Measurements from ENCODE around the gene DRC3.
"Not testable (repeated sequence)": the region's sequence is repeated elsewhere in the genome, so short reads cannot be mapped to it uniquely, and the experiment has no call there.

The DRC3 gene

DNA sequence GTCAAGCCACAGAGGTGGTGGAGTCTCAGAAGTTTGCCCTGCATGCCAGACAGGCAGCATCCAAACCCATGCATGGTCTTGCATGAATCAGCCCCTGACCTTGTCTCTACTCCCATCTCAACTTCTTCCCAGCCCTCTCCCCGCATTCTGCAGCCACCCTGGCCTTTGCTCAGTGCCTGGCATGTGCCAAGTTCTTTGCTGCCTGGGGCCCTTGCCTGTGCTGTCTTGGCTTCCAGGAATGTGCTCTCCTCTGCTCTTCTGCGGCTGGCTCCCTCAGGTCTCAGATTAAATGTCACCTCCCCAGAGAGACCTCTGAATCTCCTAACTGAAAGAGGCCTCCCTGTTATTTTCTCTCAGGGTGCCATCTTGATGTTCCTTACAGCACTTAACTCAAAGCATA lies 17.6 kb downstream of the DRC3 start:
- Histone ChIP-seq H3K27me3 (no peaks in the 10 kb centered on the region), H3K4me1 (ENCODE audit: control insufficient read depth in 1 of 2, insufficient read depth in 1 of 2, low read depth in 1 of 2, low read length in 1 of 2) (no peaks in the 10 kb centered on the region), H3K27ac (no peak overlapping the region), H3K4me3 (ENCODE audit: low read depth in 1 of 2, low read length in 1 of 2) (no peak overlapping the region), H3K36me3 (no peaks in the 10 kb centered on the region), H3K9me3 (no peaks in the 10 kb centered on the region)
- TF ChIP-seq CTCF (IDR thresholded peaks at IDR 0.05) = no peak

DNA sequence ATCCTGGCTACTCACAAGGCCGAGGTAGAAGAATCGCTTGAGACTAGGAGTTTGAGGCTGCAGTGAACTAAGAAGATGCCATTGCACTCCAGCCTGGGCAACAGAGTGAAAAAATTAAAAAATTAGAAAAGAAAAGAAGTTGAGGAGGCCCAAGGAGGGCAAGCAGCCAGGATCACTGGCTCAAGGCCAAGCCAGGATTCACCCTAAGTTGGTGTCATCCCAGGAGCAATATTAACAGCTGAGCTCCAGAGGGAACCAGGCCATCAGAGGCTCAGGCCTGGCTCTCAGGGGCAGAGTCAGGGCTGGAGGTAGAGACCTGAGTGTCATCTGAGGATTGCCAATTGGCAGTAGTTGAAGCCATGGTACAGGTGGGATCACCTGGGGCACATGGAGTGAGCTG lies 20.7 kb downstream of the DRC3 start:
- Histone ChIP-seq H3K27ac (no peak overlapping the region), H3K27me3 (no peaks in the 10 kb centered on the region), H3K36me3 (no peaks in the 10 kb centered on the region), H3K4me3 (ENCODE audit: low read depth in 1 of 2, low read length in 1 of 2) (no peak overlapping the region), H3K9me3 (no peaks in the 10 kb centered on the region), H3K4me1 (ENCODE audit: control insufficient read depth in 1 of 2, insufficient read depth in 1 of 2, low read depth in 1 of 2, low read length in 1 of 2) (no peaks in the 10 kb centered on the region)
- TF ChIP-seq CTCF (IDR thresholded peaks at IDR 0.05) = no peak

GRCh38 chr17:17993852-17994251 lies 21.2 kb downstream of the DRC3 start:
- no peaks in the 10 kb centered on the region for H3K27me3 ChIP-seq
- no peaks in the 10 kb centered on the region for H3K4me1 ChIP-seq (ENCODE audit: control insufficient read depth in 1 of 2, insufficient read depth in 1 of 2, low read depth in 1 of 2, low read length in 1 of 2)
- H3K36me3 ChIP-seq = no peaks in the 10 kb centered on the region
- no peak overlapping the region for H3K4me3 ChIP-seq (ENCODE audit: low read depth in 1 of 2, low read length in 1 of 2)
- H3K27ac ChIP-seq = no peak overlapping the region
- TF ChIP-seq CTCF (IDR thresholded peaks at IDR 0.05) = no peak
- no peaks in the 10 kb centered on the region for H3K9me3 ChIP-seq

DNA sequence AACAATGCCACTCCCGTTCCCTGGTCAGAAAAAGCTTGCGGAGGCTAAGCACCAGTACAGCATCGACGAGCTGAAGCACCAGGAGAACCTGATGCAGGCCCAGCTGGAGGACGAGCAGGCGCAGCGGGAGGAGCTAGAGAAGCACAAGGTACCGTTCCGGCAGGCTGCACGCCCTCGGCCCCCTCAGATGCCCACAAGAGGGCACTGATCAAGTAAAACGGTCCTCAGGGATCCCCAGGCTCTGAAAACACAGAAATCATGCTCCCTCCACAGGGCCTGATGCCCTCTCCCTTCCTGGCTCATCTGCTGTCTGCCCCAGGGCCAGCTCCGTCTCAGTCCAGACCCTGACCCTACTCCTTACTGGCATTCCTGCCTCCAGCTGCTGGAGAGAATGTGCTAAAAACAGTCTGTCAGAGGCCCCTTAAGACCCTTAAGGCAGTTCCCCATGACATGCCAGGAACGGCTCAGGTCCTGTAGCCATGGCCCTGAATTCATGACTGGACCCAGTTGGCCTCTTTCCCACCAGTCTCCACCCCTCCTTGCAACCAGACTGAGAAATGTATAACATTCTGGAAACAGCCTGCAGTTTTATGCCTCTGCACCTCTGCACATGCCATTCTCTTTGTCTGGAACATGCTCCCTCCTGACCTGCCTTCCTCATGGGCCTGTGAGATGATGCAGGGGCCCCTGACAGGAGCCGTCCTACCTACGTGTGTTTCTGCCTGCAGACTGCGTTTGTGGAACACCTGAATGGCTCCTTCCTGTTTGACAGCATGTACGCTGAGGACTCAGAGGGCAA lies 21.8 kb downstream of the DRC3 start:
- TF ChIP-seq CTCF (IDR thresholded peaks at IDR 0.05) = no peak
- Histone ChIP-seq H3K4me3 (ENCODE audit: low read depth in 1 of 2, low read length in 1 of 2) (no peak overlapping the region), H3K27ac (no peak overlapping the region), H3K36me3 (no peaks in the 10 kb centered on the region), H3K27me3 (no peaks in the 10 kb centered on the region), H3K4me1 (ENCODE audit: control insufficient read depth in 1 of 2, insufficient read depth in 1 of 2, low read depth in 1 of 2, low read length in 1 of 2) (no peaks in the 10 kb centered on the region), H3K9me3 (no peaks in the 10 kb centered on the region)

DNA sequence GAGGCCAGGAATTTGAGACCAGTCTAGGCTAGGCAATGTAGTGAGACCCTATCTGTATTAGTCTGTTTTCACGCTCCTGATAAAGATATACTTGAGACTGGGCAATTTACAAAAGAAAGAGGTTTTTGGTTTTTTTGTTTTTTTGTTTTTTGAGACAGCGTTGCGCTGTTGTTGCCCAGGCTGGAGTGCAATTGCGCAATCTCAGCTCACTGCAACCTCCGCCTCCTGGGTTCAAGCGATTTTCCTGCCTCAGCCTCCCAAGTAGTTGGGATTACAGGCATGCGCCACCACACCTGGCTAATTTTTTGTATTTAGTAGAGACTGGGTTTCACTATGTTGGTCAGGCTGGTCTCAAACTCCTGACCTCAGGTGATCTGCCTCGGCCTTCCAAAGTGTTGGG lies 23.2 kb downstream of the DRC3 start:
- not testable (repeated sequence) for H3K4me1 ChIP-seq (ENCODE audit: control insufficient read depth in 1 of 2, insufficient read depth in 1 of 2, low read depth in 1 of 2, low read length in 1 of 2); H3K27me3 ChIP-seq; H3K4me3 ChIP-seq (ENCODE audit: low read depth in 1 of 2, low read length in 1 of 2); H3K9me3 ChIP-seq; H3K27ac ChIP-seq; H3K36me3 ChIP-seq

DNA sequence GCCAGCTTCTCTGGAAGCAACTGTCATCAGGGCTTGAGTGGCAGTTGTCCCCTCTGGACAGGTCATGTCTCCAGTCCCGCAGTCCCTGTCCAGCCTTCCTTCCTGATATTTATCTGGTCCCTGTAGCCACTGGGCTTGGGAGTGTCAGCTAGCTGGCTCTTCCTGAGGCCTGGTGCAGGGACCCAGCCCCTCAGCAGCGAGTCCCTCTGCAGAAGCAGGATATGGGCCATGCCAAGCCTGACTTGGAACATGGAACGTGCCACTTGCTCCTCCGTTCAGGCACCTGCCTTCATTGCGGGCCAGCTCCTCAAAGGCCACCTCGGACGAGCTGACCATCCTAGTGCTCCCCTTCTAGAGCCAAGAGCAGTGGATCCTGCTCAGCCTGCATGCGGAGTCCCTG lies 26.3 kb downstream of the DRC3 start:
- no peak for TF ChIP-seq CTCF (IDR thresholded peaks at IDR 0.05)
- H3K27me3 ChIP-seq = no peaks in the 10 kb centered on the region
- H3K9me3 ChIP-seq = no peaks in the 10 kb centered on the region
- H3K4me1 ChIP-seq (ENCODE audit: control insufficient read depth in 1 of 2, insufficient read depth in 1 of 2, low read depth in 1 of 2, low read length in 1 of 2) = no peaks in the 10 kb centered on the region
- no peak overlapping the region for H3K4me3 ChIP-seq (ENCODE audit: low read depth in 1 of 2, low read length in 1 of 2)
- H3K36me3 ChIP-seq = no peaks in the 10 kb centered on the region
- no peak overlapping the region for H3K27ac ChIP-seq
